IMR-90 (cell line): ENCODE data around the gene CDC45. TPM values are rescaled to one million over a fixed set of nuclear protein-coding genes. Genes with fewer than 3 reads are reported as not detected.

Experiments
- ATAC-seq: fragments of 200-7000 bp; cut with Tn5 transposase; 2 replicates; pipeline ENCODE4 v1.9.1; 2020; ENCODE audit warnings: low read depth, mild to moderate bottlenecking, moderate library complexity
- BruUV-seq: library from RNA; stranded (reverse); fragments of 400-500 nt; replicated peaks from 2 replicates; lab custom pipeline; 2021; lab: Mats Ljungman, UMichigan
- CTCF ChIA-PET: fragments of 300-600 bp; formaldehyde crosslinking; extraction: SDS; loops from one replicate; lab custom pipeline; 2021; ENCODE audit warnings: antibody characterized with exemption; lab: Yijun Ruan, JAX
- POLR2A ChIA-PET: fragments of 300-600 bp; sonication (Branson Sonifier 250); formaldehyde crosslinking; loops from one replicate; lab custom pipeline; 2022; ENCODE audit warnings: antibody characterized with exemption; ENCODE audit not compliant: unreplicated experiment; lab: Charles Lee
- DNase-seq: peaks from one replicate; pipeline ENCODE4 v3.0.0; 2013
- H2AFZ ChIP-seq: replicated peaks from 2 replicates; pipeline ENCODE3; 2013; ENCODE audit warnings: low read length, mild to moderate bottlenecking; ENCODE audit not compliant: poor library complexity
- H2AK5ac ChIP-seq: 2 replicates; pipeline ENCODE4 v1.6.1; 2013; ENCODE audit warnings: low read depth, low read length, inconsistent platforms
- H2AK9ac ChIP-seq: replicated peaks from 2 replicates; pipeline ENCODE3; 2013; ENCODE audit warnings: mild to moderate bottlenecking, low read depth, low read length, moderate library complexity; ENCODE audit not compliant: poor library complexity
- H2BK120ac ChIP-seq: 2 replicates; pipeline ENCODE4 v1.6.1; 2013; ENCODE audit warnings: low read depth, low read length, inconsistent platforms
- H2BK15ac ChIP-seq: 3 replicates; pipeline ENCODE4 v1.6.1; 2013; ENCODE audit warnings: low read depth, low read length, inconsistent platforms
- H2BK20ac ChIP-seq: 2 replicates; pipeline ENCODE4 v1.6.1; 2013; ENCODE audit warnings: low read depth, mild to moderate bottlenecking, inconsistent platforms, low read length, moderate library complexity
- H2BK5ac ChIP-seq: 2 replicates; pipeline ENCODE4 v1.6.1; 2013; ENCODE audit warnings: mild to moderate bottlenecking, low read depth, low read length, inconsistent platforms; ENCODE audit not compliant: poor library complexity, severe bottlenecking
- H3K14ac ChIP-seq: replicated peaks from 2 replicates; pipeline ENCODE4 v1.6.1; 2013; ENCODE audit warnings: low read depth, low read length, inconsistent platforms
- H3K18ac ChIP-seq: 2 replicates; pipeline ENCODE4 v1.6.1; 2013; ENCODE audit warnings: low read depth, low read length, control low read depth
- H3K23ac ChIP-seq: 2 replicates; pipeline ENCODE4 v1.6.1; 2013; ENCODE audit warnings: low read depth, low read length, inconsistent platforms
- H3K27ac ChIP-seq: 2 replicates; pipeline ENCODE4 v1.5.1; 2013; ENCODE audit warnings: mild to moderate bottlenecking, control low read depth, low read length; ENCODE audit not compliant: insufficient read depth
- H3K27me3 ChIP-seq: 2 replicates; pipeline ENCODE4 v1.6.1; 2013; ENCODE audit warnings: low read length; ENCODE audit not compliant: control insufficient read depth, insufficient read depth
- H3K36me3 ChIP-seq: 2 replicates; pipeline ENCODE4 v1.6.1; 2013; ENCODE audit warnings: low read length, mixed read lengths; ENCODE audit not compliant: control insufficient read depth, insufficient read depth
- H3K4ac ChIP-seq: 2 replicates; pipeline ENCODE4 v1.6.1; 2013; ENCODE audit warnings: low read depth, low read length, inconsistent platforms
- H3K4me1 ChIP-seq: 2 replicates; pipeline ENCODE4 v1.6.1; 2013; ENCODE audit warnings: low read length, mixed read lengths; ENCODE audit not compliant: control insufficient read depth, insufficient read depth
- H3K4me2 ChIP-seq: 2 replicates; pipeline ENCODE4 v1.6.1; 2013; ENCODE audit warnings: low read depth, mild to moderate bottlenecking, control low read depth, low read length, moderate library complexity
- H3K4me3 ChIP-seq: 2 replicates; pipeline ENCODE4 v1.5.1; 2013; ENCODE audit warnings: low read depth, mild to moderate bottlenecking, control low read depth, low read length, moderate library complexity; ENCODE audit not compliant: insufficient read depth
- H3K56ac ChIP-seq: 2 replicates; pipeline ENCODE4 v1.6.1; 2013; ENCODE audit warnings: low read length, inconsistent platforms; ENCODE audit not compliant: insufficient read depth; ENCODE audit errors: extremely low read depth
- H3K79me1 ChIP-seq, 2 experiments: 2 replicates each; pipeline ENCODE4 v1.6.1; 2013; ENCODE audit warnings: low read length in 2 of 2, inconsistent platforms in 1 of 2, low read depth in 1 of 2
- H3K9ac ChIP-seq: 2 replicates; pipeline ENCODE4 v1.6.1; 2013; ENCODE audit warnings: low read depth, low read length, control low read depth
- H3K9me1 ChIP-seq: 2 replicates; pipeline ENCODE4 v1.6.1; 2013; ENCODE audit warnings: low read length, inconsistent platforms; ENCODE audit not compliant: insufficient read depth
- H3K9me3 ChIP-seq: 2 replicates; pipeline ENCODE4 v1.6.1; 2013; ENCODE audit warnings: low read length; ENCODE audit not compliant: control insufficient read depth, insufficient read depth
- H4K20me1 ChIP-seq: 2 replicates; pipeline ENCODE4 v1.6.1; 2013; ENCODE audit warnings: low read length, inconsistent platforms; ENCODE audit not compliant: insufficient read depth
- H4K5ac ChIP-seq: 2 replicates; pipeline ENCODE4 v1.6.1; 2013; ENCODE audit warnings: mild to moderate bottlenecking, low read depth, low read length, control low read depth
- H4K8ac ChIP-seq, 2 experiments: 2 replicates each; pipeline ENCODE4 v1.6.1; 2013; ENCODE audit warnings: low read depth in 2 of 2, low read length in 2 of 2, control low read depth in 1 of 2, inconsistent platforms in 1 of 2
- H4K91ac ChIP-seq: 2 replicates; pipeline ENCODE4 v1.6.1; 2013; ENCODE audit warnings: low read depth, low read length, inconsistent platforms; ENCODE audit not compliant: insufficient read depth
- BHLHE40 ChIP-seq: fragments of 150-350 bp; IDR thresholded peaks from 2 replicates; pipeline ENCODE4 v1.6.1; 2016; ENCODE audit warnings: mild to moderate bottlenecking, low read depth, low read length
- POLR2A ChIP-seq: IDR thresholded peaks from 2 replicates; pipeline ENCODE4 v1.6.1; 2012; ENCODE audit warnings: mild to moderate bottlenecking, low read depth, low read length
- USF2 ChIP-seq: fragments of 150-350 bp; IDR thresholded peaks from 2 replicates; pipeline ENCODE4 v1.6.1; 2017; ENCODE audit warnings: mild to moderate bottlenecking, antibody characterized with exemption, low read length, low read depth
- WGBS, 2 experiments: methylation state at CpG; one replicate each; pipeline versions ENCODE4 v1.1.5 to v1.1.7; 2013; ENCODE audit warnings: missing lambda C conversion rate in 2 of 2; ENCODE audit not compliant: insufficient read length in 1 of 2; ENCODE audit errors: extremely low coverage in 2 of 2; 5-methylcytosine and 5-hydroxymethylcytosine counted together
- dilution Hi-C: fragments of 300-500 bp; cut with HindIII; formaldehyde crosslinking; loops from one replicate; pipeline ENCODE4 v1.14.3; 2018; ENCODE audit warnings: low sequenced_read_pairs; ENCODE audit not compliant: unreplicated experiment
- in situ Hi-C: fragments of 300-500 bp; cut with MboI; formaldehyde crosslinking; loops from 3 replicates; pipeline ENCODE4 v1.14.3; 2019; ENCODE audit warnings: low sequenced_read_pairs, inconsistent platforms, mixed read lengths
- intact Hi-C: fragments of 100-400 bp; cut with micrococcal nuclease; formaldehyde crosslinking; loops from 2 replicates; pipeline ENCODE4 v1.10.0; 2022
- polyA plus RNA-seq, 3 experiments: library from polyadenylated mRNA; depleted of rRNA; stranded (reverse); fragments of >200 nt; gene quantifications; 2 replicates each; pipeline ENCODE4 v1.2.3, GENCODE V29; 2012; ENCODE audit warnings: low replicate concordance in 1 of 3
- total RNA-seq: library from RNA; depleted of rRNA; stranded (reverse); fragments of >200 nt; gene quantifications from 2 replicates; pipeline ENCODE4 v1.2.3, GENCODE V29; 2012

The CDC45 gene
- total and polyA plus RNA-seq, 2 of the 4 experiments (the other 2 are of a cell fraction): 22.7 to 44.6 TPM

DNA sequence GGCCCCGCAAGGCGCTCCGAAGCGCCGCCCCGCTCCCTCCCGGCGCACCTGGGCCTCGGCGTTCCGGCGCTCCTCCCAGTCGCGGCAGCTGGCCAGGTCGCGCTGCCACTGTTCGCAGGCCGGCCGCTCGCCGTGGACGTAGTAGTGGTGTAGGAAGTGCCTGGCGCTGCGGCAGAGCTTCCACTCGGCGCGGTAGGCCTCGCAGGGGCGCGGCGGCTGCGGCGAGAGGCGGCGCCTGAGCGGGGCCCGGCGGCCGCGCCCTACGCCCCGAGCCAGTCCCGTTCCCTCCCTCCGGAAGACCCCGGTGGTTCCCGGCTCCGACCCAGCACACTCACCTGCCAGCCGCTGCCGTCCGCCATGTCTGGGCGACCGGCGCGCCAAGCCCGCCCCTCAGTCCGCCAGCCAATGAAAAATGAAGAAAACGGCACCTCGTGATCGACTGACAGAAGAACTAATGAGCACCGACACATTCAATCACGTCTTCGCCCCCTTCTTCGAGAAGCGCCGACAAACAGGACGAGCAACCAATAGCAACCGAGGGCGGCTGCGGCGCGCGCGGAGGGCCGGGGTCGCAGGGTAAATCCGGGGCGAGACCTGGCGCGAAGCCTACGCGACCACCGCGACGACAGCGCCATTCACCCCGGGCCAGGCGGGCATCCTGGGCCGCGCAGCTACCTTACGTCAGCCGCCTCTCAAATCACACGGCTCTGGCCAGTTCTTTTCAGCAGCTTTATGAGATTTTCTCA is 32.2 kb upstream of the CDC45 start, which contains the start of gene C22orf39:
Gene C22orf39, minus strand, starts transcription at position 382 of the 746 bp plus-strand sequence. Its CDS starts 23 bp downstream, at position 359.
- peak within 1 kb of the TSS; percentile 91 for H3K23ac ChIP-seq
- no peaks in the 10 kb centered on the region for H3K9me3 ChIP-seq
- peaks cover 23% of the 10 kb centered on the region for H3K36me3 ChIP-seq
- peaks cover 9% of the 10 kb centered on the region for H3K4me1 ChIP-seq
- no TSS peak for BruUV-seq
- H2BK20ac ChIP-seq: no peak within 1 kb of the TSS
- peak within 1 kb of the TSS; percentile 27; the same call in 1 of the 2 replicates for H3K56ac ChIP-seq
- H2BK15ac ChIP-seq: no peak within 1 kb of the TSS
- peak within 1 kb of the TSS; percentile 16; the same call in 1 of the 2 replicates for H3K18ac ChIP-seq
- TF ChIP-seq BHLHE40: no peak
- TF ChIP-seq POLR2A: peak; percentile 52; the same call in 1 of the 2 replicates
- peak; percentile 85 for TF ChIP-seq USF2
- 0 out of 2 replicates have a peak, but pooled peaks cover 5% of the 10 kb centered on the region for H4K20me1 ChIP-seq
- peak within 1 kb of the TSS; percentile 77 to 91 for H4K8ac ChIP-seq
- peak within 1 kb of the TSS; percentile 76 for H3K4ac ChIP-seq
- dilution Hi-C loops (no loop called here), intact Hi-C loops (no loop called here), in situ Hi-C loops (loop anchor here (10.0 kb wide), 1 partner anchor 63 kb away; no protein-coding TSS in a partner anchor)
- H3K27ac ChIP-seq: peak within 1 kb of the TSS; percentile 67
- H3K9me1 ChIP-seq: peaks cover 10% of the 10 kb centered on the region
- CTCF ChIA-PET: no interaction called here
- 0% methylated on average over 33 of the region's 92 CpGs; no CpG with 5 or more reads in 1 of the 2 experiments for WGBS, 2 experiments
- peak within 1 kb of the TSS; percentile 96 for H2AFZ ChIP-seq
- H2AK5ac ChIP-seq: peak within 1 kb of the TSS; percentile 55
- peak within 1 kb of the TSS; percentile 50 for H4K91ac ChIP-seq
- H3K27me3 ChIP-seq: no peaks in the 10 kb centered on the region
- peak within 1 kb of the TSS; percentile 86 for H3K9ac ChIP-seq
- peaks cover 23 to 41% of the 10 kb centered on the region in 2 experiments; a peak in 3 of 4 replicates for H3K79me1 ChIP-seq
- DNase-seq (peak; percentile 92), ATAC-seq (peak; percentile 94)
- H2BK5ac ChIP-seq: peak within 1 kb of the TSS; percentile 58
- H3K14ac ChIP-seq: peak within 1 kb of the TSS; percentile 83
- peak within 1 kb of the TSS; percentile 81 for H3K4me3 ChIP-seq
- H4K5ac ChIP-seq: peak within 1 kb of the TSS; percentile 58
- peak within 1 kb of the TSS; percentile 82 for H2AK9ac ChIP-seq
- POLR2A ChIA-PET: no interaction called here
- peak within 1 kb of the TSS; percentile 98 for H3K4me2 ChIP-seq
- peak within 1 kb of the TSS; percentile 25; the same call in 1 of the 2 replicates for H2BK120ac ChIP-seq
